Left lung (tissue), 10 donors: ENCODE measurements around the gene MPZ. TPM values are rescaled to one million over a fixed set of nuclear protein-coding genes. Genes with fewer than 3 reads are reported as not detected.
A peak's percentile ranks its signal among the peaks of the same experiment; 100 is the strongest.

Experiments
- ATAC-seq: fragments of 200-7000 bp; cut with Tn5 transposase; one replicate; pipeline ENCODE4 v1.9.1; 2020; ENCODE audit warnings: moderate library complexity
- DNase-seq, 4 donors: peaks; one replicate each; pipeline ENCODE4 v3.0.0-alpha.2; 2013 to 2020
- H3K27ac ChIP-seq, 2 donors: fragments of 200-600 bp; sonication (generic) in 1 of 2; one replicate each; pipeline versions ENCODE4 v1.5.0 to v1.8.0; 2020 to 2021
- H3K27me3 ChIP-seq, 2 donors: fragments of 200-600 bp; sonication (generic) in 1 of 2; one replicate each; pipeline versions ENCODE4 v1.5.0 to v1.8.0; 2020 to 2021
- H3K36me3 ChIP-seq, 2 donors: fragments of 200-600 bp; sonication (generic) in 1 of 2; one replicate each; pipeline versions ENCODE4 v1.5.0 to v1.8.0; 2020 to 2021
- H3K4me1 ChIP-seq, 2 donors: fragments of 200-600 bp; one replicate each; pipeline ENCODE4 v1.8.0; 2021
- H3K4me3 ChIP-seq, 2 donors: fragments of 200-600 bp; sonication (generic) in 1 of 2; one replicate each; pipeline versions ENCODE4 v1.5.0 to v1.8.0; 2020 to 2021; ENCODE audit warnings: mild to moderate bottlenecking in 1 of 2
- H3K9me3 ChIP-seq, 2 donors: fragments of 200-600 bp; sonication (generic) in 1 of 2; one replicate each; pipeline versions ENCODE4 v1.5.0 to v1.8.0; 2020 to 2021
- intact Hi-C, 2 donors: fragments of 100-400 bp; cut with DNase I; formaldehyde crosslinking; loops; one replicate each; pipeline versions ENCODE4 v1.11.2 to v1.14.2; 2022
- polyA plus RNA-seq, 6 donors: library from polyadenylated mRNA; unstranded; fragments of 120-200 nt; gene quantifications; one replicate each; pipeline ENCODE4 v1.2.1, GENCODE V29; 2013; ENCODE audit not compliant: insufficient read length in 6 of 6
- total RNA-seq, 2 donors: library from RNA; stranded (reverse); fragmentation: NEBNext Ultra II Directional; extraction: Animal tissue kit (Norgen Biotek cat#: 25700); gene quantifications; one replicate each; pipeline ENCODE4 v1.2.1, GENCODE V29; 2021
- TF ChIP-seq, protein P1 (sequence below), 2 donors: fragments of 200-600 bp; sonication (generic) in 1 of 2; IDR thresholded peaks; one replicate each; pipeline versions ENCODE4 v1.5.0 to v1.8.0; 2021; ENCODE audit warnings: antibody characterized with exemption in 2 of 2
- donor health status: DM: no; HTN: yes; CAD: no.
- donor health status: DM: no; HTN: no; CAD: no.

Gene MPZ
- total and polyA plus RNA-seq, 8 donors: 2.0 to 5.5 (median 2.7) TPM

DNA sequence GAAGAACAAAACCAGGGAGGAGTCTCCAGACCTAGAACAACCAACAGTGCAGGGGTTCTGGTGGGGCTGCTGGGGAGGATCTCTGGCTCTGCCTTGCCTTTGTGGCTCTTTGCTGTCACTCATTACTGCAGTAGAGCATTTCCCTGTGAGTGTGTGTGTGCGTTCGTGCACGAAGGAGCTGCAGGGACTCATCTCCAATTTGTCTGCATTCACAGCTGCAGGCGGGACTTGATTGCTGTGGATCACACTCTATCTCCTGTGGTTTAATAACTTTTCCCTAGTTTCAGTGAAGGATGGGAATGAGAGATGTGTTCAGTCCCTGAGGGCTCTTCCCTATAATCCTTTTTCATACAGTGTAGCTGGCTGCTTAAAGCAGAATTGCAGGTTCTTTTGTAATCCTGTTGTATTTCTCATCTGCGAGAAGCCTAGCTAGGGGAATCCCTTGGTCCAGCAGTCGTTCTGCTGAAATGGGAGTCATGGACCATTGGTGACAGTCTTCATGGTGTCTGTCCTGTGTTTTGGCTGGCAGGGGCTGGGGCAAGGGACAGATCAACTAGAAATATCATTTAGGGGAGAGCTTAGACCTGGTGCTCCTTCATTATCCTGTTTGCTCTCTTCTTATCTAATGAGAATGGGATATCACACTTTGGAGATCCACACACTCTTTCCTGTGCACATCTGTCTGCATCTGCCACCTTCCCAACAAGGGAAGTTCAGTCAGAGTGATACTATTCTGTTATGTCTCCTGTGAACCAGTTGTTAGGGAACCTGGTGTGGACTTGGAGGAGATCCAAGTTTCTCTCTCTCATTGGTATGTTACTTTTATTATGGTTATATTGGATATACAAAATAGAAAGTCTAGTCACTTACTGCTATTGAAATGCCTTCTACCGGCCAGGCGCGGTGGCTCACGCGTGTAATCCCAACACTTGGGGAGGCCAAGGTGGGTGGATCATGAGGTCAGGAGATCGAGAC lies 48.2 kb downstream of the MPZ start:
- H3K9me3 ChIP-seq: peaks cover 0 to 12% of the 10 kb centered on the region in 2 donors
- peak in 1 of 4 donors; percentile 4 for DNase-seq
- H3K27ac ChIP-seq: no peak overlapping the region
- TF ChIP-seq, protein P1, sequence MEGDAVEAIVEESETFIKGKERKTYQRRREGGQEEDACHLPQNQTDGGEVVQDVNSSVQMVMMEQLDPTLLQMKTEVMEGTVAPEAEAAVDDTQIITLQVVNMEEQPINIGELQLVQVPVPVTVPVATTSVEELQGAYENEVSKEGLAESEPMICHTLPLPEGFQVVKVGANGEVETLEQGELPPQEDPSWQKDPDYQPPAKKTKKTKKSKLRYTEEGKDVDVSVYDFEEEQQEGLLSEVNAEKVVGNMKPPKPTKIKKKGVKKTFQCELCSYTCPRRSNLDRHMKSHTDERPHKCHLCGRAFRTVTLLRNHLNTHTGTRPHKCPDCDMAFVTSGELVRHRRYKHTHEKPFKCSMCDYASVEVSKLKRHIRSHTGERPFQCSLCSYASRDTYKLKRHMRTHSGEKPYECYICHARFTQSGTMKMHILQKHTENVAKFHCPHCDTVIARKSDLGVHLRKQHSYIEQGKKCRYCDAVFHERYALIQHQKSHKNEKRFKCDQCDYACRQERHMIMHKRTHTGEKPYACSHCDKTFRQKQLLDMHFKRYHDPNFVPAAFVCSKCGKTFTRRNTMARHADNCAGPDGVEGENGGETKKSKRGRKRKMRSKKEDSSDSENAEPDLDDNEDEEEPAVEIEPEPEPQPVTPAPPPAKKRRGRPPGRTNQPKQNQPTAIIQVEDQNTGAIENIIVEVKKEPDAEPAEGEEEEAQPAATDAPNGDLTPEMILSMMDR (IDR thresholded peaks at IDR 0.05): no peak
- no peak overlapping the region for H3K4me3 ChIP-seq
- intact Hi-C loops: no loop called here
- H3K4me1 ChIP-seq: peaks cover 4 to 9% of the 10 kb centered on the region in 2 donors
- ATAC-seq: no peak
- H3K36me3 ChIP-seq: no peaks in the 10 kb centered on the region
- peaks cover 18 to 61% of the 10 kb centered on the region in 2 donors for H3K27me3 ChIP-seq

- no peak overlapping the region for H3K27ac ChIP-seq
- TF ChIP-seq, protein P1 (IDR thresholded peaks at IDR 0.05): no peak
- peaks cover 0 to 18% of the 10 kb centered on the region in 2 donors for H3K9me3 ChIP-seq
- H3K4me1 ChIP-seq: peaks cover 4 to 9% of the 10 kb centered on the region in 2 donors
- DNase-seq (peak in 1 of 4 donors; percentile 3), ATAC-seq (peak; percentile 61)
- H3K4me3 ChIP-seq: no peak overlapping the region
- peaks cover 18 to 59% of the 10 kb centered on the region in 2 donors for H3K27me3 ChIP-seq
- intact Hi-C loops: no loop called here
- H3K36me3 ChIP-seq: no peaks in the 10 kb centered on the region
Observed at GRCh38 chr1:161260376-161261260, 49.1 kb downstream of the MPZ start.

GRCh38 chr1:161259765-161260164 lies 50.0 kb downstream of the MPZ start:
- Histone ChIP-seq H3K36me3 (no peaks in the 10 kb centered on the region), H3K27ac (no peak overlapping the region), H3K27me3 (peaks cover 18 to 53% of the 10 kb centered on the region in 2 donors), H3K4me3 (no peak overlapping the region), H3K4me1 (peaks cover 4 to 9% of the 10 kb centered on the region in 2 donors), H3K9me3 (peaks cover 0 to 18% of the 10 kb centered on the region in 2 donors)
- intact Hi-C loops: no loop called here
- ATAC-seq (no peak), DNase-seq (no peak)
- TF ChIP-seq, protein P1 (IDR thresholded peaks at IDR 0.05): no peak

DNA sequence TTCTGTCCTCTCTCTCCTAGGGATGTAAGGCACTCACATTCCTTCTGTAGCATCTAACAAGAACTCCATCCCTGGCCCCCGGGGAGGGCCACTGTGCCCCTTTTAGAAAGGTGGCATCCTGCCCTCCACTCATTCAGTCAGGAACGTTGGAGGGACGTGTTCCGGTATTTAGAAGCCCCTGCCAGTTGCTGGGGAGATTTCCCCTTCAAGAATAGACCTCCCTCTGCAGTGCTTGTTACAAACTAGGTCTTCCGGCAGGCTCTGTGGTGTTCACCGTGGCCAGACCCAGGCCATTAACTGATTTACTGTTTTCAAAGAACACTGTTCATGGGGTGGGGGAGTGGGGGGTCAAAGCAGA lies 50.4 kb downstream of the MPZ start:
- Histone ChIP-seq H3K9me3 (peaks cover 0 to 18% of the 10 kb centered on the region in 2 donors), H3K36me3 (no peaks in the 10 kb centered on the region), H3K27me3 (peaks cover 18 to 53% of the 10 kb centered on the region in 2 donors), H3K4me3 (no peak overlapping the region), H3K27ac (no peak overlapping the region), H3K4me1 (peaks cover 4 to 9% of the 10 kb centered on the region in 2 donors)
- ATAC-seq (no peak), DNase-seq (no peak)
- TF ChIP-seq, protein P1 (IDR thresholded peaks at IDR 0.05): no peak
- intact Hi-C loops: no loop called here
